ENCODE data around the gene ZBTB38.
A peak's percentile ranks its signal among the peaks of the same experiment; 100 is the strongest.

Gene ZBTB38

DNA sequence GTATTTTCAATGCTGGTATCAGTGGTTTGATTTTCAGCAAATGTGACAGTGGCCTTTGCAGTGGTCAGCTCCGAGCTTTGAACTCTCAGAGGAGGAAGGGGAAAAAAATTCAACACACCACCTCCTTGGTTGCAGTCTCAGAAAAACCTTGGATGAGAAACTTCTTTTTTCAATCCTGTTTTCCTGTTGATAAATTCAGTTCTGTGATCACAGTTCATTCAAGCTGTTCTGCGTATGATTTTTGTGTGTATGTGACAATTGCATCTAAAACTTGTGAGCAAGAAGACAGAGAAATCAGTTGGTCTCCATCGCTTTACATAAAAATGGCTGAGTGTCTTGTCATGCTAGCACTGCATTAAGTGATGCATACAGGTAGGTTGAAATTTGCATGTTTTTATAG, 19.2 kb downstream of the ZBTB38 start:
- no peak for FAIRE-seq

DNA sequence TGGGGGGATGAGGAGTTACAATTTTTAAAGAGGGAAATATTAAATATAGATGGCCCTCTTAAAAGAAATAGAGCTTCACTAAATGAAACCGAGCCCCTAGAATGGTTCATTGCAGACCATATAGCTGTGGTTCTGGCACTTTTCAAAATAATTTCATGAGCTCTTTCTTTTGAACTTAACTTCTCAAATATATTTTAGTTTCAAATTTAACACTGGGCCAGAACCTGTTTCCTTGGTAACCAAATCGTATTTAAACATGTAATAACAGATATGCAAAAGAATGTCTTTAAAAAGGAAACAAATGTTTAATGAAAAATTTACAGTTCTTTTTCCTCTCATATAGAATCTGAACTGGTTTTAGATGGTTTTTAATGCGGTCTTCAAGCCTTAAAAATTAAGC, 20.1 kb downstream of the ZBTB38 start:
- FAIRE-seq, result no peak

DNA sequence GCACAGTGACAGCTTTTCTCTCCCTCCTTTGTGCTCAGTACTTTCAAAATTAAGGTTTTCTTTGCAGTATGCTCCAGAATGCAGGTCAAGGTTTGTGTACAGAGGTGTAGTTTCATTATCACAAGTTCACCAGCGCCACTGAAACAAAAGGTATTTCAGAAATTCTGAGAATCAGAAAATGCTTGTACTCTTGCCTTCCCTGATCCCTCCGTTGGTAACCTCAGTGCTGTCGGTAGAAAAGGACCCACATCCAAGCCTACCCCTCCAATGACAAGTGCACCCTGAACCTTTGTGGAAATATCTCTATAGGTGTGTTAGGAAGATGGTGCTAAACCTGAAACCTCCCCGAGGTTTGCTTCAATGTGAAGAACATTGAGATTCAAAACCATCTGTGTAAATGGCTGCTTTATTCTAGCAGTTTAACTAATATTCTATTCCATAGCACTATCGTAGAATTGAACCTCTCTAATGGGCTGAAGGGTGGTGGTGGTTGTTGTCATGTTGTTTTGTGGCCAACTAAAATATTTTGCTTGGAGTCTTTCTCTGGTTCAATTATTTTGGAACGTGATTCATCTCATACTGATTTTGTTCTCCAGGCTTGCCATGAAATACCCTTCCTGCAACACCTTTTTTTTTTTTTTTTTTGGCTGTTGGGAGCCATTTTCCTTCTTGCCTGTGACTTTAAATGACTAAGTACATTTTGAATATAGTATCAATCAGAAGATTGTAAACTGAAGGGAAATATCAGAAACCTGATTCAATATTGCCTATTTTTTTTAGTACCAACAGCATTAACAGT, 20.7 kb downstream of the ZBTB38 start:
- no peak for FAIRE-seq

DNA sequence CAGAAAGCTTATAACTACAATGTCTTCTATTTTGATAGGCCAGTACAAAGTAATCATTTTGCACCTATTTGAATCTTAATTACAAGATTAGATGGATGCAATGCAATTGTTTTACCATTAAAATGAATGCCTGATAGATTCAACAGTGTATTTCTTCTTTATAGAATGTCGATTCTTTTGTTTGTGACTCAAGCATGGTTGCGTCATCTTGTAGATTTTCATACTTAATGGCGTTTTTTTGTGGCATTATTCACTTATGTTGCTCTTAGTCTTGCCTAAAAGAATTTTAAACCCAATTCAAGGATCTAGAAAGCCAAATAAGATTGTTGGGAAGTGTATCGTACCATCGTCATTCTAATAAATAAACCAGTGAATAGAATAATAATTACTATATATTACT, 21.4 kb downstream of the ZBTB38 start:
- no peak for FAIRE-seq

DNA sequence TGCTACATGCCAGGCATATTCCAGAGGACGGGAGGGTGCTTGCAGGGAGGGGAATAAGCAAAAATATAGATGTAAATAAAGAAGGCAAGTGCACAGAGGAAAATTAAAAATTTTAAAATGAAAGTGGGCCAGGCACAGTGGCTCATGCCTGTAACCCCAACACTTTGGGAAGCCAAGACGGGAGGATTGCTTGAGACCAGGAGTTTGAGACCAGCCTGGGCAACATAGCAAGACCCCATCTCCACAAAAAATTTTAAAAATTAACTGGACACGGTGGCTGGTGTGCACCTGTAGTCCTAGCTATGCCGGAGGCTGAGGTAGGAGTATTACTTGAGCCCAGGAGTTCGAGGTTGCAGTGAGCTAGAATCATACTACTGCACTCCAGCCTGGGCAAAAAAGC, 22.4 kb downstream of the ZBTB38 start:
- no peak for FAIRE-seq

DNA sequence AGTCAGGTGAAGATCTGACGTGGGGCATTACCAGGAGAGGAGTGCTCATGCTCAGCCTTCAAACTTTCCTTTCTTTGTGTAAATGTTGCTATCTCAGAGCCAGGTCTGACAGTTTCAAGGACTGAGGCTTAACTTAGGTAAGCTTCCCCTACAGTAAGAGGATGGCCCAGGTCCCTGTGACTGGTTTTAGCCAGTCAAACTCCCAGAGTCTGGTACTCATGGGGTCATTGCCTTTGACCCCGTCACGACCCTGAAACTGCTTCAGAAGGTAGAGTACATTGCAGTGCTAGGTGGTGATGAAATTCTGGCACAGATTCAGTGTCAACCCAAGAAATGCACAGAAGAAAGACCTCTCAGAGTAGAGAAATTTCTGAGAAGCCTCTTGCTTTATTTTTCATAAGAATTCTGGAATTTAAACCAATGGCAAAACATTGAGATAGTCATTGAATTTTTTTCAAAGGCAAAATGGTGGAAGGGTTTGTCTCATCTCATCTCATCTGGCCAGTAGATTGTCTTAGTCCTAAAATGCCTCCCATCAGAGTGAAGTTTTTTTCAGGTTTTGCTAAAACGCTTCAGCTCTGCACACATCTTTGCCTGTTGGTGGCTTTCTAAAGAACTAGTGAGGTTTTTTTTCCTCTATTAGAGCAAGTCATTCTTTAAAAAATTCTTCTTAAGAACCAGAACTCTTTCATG, 23.1 kb downstream of the ZBTB38 start:
- FAIRE-seq, result no peak

DNA sequence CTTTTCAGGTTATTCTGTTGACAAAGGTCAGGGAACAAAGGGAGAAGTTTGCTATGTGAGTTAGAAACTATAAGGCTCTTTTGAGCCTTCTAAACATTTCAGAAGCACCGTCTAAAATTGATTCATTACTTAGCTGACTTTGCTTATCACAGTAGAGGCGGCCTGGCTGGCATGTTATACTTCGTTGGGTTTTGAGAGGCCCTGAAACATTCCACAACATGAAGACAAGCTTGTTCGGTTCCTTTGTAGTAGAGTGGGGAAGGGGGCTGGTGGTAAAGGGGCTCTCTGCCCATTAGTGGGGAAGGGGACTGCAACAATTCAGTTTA, 23.6 kb downstream of the ZBTB38 start:
- FAIRE-seq, result no peak

DNA sequence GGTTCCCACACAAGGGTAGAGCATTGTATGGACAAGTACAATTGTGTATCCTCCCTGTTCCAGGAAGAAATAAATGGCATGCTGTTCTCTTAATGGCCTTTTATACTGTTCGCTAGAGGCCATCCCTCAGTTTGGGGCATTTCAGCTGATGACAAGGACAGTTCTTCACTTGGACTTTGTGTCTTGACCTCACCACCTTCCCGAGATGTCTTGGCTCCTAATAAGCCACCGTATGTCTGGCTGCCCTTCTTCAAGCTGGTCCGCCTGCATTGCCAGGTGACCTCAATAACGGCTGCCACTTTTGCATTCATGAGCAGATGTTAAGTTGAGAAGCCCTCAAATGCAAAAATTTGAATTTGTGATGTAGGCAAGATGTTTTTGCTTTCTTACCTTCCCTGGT, 24.1 kb downstream of the ZBTB38 start:
- FAIRE-seq, result no peak

DNA sequence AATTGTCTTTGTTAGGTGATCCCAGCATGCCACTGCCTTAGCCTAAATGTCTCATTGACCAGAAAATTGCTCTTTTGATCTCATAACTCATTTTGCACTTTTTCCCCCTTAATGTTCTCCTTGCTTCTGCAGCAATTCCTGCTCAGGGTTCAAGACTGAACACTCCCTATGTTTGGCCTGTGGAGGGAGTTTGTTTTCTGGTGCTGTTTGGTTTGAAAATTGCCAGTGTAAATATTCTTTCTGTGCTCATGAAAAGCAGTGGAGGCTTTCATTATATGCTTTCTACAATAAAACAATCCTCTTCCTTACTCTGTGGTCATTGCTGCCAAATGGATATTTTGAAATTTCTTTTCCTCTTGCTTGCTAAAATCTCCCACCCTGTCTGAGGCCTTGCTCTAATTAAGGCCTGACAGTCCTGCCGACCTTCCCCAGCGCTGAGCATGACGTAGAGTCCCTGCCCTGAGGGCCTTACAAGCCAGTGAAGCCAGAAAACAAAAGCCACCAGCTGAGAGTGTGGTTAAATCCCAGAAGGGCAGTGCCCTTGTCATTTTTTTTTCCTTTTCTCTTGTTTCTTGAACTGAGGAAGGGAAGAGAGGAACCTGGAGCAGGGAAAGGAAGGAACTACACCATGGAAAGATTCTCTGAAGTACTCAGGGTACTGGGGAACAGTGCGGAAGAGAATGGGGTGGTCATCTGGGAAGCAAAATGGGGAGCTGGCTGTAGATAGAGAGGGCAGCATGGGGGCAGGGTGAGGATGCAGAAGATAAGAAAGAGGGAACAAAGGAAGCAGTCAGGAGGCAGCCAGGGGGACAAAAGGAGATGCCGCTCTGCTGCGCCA, 24.8 kb downstream of the ZBTB38 start:
- no peak for FAIRE-seq

DNA sequence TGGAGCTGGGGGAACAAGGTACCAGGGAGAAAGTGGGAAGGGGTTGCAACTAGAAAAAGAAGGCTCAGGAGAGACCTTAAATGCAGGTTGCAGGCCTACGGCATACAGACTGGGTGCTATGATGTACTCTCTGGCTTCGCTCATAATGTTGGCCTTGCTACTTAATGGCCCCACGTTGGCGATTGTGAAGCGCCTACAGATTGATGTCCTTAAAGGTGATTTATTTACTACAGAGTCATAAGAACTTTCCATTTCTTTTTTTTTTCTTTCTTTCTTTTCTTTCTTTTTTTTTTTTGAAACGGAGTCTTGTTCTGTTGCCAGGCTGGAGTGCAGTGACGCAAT, 25.4 kb downstream of the ZBTB38 start:
- no peak for FAIRE-seq

DNA sequence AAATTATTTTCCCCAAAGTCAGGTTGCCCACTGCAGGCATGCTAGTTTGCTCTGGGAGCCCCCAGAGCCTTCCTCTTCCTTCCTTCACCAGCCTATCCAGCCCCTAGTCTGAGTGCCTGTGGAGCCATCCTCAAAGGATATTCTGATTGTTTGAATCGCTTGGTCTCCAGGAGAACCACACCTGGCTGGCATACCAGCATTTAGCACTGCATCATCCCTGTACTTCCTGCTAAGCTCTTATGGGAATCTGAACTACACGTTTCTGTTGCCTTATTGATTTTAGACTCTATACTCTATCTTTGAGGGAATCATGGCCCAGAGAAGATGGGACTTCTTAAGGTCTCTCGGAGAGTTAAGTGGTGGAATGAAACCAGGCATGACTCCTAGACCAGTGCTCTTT, 26.3 kb downstream of the ZBTB38 start:
- FAIRE-seq, result no peak

DNA sequence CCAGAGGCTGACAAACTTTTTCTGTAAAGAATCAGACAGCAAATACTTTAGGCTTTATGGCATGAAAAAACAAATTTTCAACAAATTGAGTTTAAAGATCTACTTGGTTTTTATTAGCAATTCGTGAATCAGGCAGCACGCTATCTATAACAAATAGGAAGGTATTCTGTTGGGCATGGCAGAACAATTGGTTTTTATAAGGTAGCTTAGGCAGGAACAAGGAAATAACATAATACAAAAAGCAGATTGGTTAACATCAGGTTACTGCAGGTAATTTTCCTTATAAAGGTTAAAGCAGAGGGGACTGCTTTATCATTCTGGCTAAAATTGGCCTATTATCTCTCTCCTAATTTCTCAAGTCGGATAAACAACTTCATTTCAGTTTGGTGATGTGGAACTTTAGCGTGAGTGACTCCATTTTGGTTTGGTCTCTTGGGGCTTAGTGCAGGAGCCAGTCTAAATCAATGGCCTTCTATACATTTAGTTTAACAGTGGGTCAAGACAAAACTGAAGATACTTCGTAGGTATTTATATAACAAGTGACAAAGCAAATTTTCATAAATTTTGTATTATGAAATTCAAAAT, 26.8 kb downstream of the ZBTB38 start:
- FAIRE-seq, result no peak

DNA sequence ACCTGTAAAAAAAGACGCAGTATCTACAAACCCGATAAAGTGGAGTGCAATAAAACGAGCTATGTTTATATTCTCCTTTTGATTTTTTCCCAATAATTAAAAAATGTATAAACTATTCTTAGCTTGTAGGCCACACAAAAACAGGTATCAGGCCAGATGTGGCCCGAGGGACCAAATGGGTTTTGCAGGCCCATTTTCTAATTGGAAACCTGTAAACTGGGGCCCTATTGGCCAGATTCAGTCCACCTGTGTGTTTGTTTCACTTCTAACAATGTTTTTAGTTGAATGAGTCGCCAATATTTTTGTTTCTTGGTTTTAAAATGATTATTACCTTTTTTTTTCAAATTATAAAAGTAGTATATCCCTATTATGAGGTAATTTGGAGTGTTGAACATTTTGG, 29.7 kb downstream of the ZBTB38 start:
- FAIRE-seq, result no peak

DNA sequence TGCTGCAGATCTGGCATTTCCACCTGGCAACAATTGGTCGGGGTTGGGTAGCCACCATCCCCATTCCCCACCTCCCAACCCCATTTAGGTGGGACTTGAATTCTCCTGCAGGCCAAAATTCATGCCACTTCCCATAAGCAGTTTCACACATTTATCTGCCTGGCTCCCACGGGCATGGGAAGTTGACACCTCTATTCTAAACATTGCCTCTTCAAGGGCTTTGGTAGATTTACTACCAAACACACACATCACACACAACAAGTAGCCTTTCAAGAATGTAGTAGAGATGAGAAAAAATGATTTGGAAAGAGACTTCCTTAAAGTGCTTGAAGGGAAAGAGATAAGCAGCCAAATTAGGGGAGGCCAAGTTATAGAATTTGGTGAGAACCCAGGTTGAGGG, 30.9 kb downstream of the ZBTB38 start:
- no peak for FAIRE-seq

DNA sequence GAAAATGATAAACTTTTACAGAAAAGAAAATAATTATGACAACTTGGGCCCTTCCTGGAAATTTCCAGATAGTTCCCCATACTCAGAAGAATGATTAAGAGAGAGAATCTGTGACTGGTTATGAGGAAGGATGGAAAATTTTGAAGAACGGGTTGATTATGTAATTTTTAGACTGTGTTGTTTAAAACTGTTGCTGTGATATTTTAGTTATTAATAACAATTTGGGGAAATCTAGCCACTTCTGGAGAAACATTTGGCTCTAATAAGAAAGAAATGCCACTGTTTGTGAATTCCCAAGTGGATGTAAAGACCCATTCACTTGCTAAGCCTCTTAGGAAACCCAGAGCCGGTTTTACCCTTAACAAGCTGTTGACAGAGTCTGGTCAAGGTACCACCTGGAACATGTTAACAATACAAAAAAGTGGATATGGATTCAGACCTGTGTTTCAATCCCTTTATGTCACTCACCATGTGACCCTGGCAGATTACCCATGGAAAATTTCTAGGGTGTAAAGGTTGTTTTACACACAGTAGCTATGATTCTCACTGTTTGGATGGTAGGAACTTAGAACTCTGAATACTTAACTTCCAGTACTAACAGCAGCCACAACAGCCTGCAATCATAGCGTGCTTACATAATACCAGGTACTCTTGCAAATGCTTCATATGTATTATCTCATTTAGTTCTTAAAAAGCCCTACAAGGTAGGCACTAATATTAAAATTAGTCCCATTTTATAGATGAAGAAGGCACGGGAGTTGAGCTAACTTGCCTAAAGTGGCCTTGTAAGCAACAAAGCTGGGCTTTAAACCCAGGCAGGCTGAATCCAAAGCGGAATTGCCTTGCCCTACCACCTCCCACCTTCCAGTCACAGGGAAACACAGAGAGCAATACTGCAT, 32.0 kb downstream of the ZBTB38 start:
- FAIRE-seq, result peak; percentile 14

DNA sequence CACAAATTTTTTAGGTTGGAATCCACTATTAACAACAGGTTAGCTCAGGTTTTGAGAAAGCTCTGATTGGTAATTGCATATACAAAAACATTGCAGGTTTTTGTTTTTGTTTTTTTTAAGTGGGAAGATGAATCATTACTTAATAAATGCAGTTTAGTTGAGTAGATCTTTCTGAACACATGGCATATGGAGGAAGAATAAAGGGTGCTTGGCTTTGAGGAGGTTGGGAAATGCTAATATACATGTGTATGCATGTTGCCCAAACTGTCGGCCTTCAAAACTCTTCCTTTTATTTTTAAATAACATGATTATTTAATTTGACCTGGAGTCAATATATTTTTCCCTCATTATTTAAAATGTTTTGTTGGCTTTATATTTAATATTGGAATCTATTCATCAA, 32.8 kb downstream of the ZBTB38 start:
- no peak for FAIRE-seq

DNA sequence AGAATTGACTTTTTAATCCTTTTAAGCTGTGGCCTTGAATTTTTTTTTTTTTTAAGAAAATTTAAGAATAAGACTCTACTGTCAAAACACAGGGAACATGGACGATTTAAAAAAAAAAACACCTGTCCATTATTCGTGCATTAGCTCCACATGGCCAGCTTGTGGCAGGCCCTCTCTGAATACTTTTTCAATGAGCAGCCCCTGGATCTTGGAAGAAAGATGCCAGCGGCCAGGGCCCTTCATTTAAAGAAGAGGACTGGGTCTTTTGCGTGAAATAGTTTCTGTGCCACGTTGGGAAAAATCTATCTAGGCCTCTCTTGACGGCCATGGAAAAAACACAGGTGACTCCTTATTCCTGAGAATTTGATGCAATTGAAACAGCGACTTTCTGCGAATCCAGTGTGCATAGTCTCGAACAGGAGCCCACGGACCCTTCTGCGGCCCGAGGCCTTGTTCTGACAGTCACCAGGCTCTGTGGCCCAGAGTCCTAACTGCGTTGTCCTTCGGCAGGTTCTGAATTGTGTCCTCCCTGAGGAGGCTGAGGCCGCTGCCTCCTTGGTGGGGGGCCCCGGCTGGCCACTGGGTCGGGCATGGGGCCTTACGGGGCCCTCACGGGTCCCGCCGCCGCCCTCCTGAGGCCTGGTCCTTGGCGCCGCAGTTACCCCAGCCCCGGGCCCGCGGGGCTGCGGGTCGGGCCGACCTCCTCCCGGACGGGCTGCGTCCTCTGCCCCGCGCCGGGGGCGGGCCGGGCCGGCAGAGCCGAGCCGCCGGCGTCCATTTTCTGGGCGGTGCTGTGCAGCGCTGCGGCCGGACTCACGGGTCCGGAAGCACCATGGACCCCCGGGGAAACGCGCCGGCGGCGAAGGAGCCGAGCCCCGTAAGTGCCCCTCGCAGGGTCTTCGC, 33.5 kb downstream of the ZBTB38 start:
- no peak for FAIRE-seq

DNA sequence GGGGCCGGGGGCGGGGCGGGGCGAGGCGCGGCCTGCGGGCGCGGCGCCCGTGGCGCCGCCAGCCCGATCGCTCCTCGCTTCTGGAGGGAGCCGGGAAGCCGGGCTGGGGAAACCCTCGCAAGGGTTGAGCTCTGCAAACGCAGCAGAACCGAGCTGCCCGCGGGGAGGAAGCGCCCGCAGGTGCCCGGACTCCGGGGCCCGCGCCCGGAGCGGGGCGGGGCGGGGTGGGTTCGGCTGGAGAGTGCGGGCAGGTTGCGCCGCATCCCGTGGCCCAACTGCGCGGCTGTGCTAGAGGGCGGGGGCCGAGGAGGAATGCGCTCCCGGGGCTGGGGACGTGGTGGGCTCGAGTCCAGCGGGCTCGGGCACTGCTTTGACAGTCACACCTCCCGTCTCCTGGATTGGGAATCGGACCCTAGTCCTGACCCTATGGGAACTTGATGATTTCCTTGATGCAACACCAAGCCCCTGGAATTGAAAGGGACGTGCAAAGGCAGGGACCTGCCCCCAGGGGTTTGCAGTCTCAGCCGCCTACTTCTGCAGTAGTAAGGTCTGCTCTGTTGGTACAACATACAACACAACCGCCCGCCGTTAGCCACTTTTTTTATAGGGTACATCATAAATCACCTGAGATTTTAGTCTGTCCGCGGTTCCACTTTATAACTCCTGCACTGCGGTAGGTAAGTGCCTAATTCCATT, 34.3 kb downstream of the ZBTB38 start:
- FAIRE-seq, result no peak

DNA sequence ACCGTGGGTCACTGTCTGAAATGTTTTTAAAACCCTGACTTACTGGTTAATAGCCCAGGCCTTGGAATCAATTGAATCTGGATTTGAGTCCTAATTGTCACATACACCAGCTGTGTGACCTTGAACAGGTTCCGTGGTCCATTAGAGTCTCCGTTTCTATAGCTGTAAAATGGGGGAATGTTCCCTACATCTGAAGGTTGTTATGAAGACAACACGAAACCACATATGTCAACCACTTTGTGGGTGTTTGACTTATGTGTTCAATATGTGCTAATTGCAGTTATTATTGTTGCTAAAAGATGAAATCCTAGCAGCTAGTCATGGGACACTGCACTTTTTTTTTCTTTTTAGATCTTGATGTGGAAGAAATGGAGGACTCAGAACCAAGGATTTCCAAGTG, 35.3 kb downstream of the ZBTB38 start:
- FAIRE-seq, result no peak

DNA sequence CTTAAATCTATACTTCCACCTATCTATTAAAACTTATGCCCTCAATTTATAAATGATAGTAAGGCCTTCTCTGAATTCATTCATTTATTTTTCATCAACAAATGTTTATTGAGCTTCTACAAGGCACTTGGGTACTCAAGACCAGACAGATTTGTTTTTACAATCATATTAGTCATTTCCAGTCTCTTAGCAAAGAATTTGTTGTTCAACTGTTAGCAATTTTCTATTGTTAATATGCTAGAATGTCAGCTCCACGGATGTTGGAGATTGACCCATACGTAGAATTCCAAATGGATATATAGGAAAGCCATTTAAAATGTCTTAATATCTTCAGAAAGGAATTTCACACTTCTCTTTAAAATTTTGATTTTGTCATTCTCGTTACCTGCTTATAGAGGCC, 36.7 kb downstream of the ZBTB38 start:
- no peak for FAIRE-seq

DNA sequence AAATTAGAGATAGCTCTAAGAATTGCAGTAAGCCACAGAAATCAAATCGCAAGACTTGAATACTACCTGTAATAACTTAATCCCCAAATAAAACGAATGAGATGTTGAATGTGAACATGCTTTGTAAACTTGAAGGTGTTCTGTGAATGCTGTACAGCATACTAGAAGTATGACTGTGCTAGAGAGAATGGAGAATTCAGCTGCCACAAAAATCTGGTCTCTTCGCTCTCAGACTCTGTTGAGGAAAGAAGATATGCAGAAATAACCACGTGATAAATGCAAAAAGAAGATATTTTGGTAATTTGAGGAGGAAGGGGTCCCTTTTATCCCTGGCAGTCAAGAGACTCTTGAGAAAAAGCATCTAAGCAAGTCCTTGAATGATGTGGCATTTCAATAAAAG, 37.3 kb downstream of the ZBTB38 start:
- FAIRE-seq, result no peak

Measured in colon (tissue), 2 donors.